Left kidney (tissue), 2 donors: Measurements from ENCODE around the gene AP1S1. TPM values are rescaled to one million over a fixed set of nuclear protein-coding genes. Genes with fewer than 3 reads are reported as not detected.
A peak's percentile ranks its signal among the peaks of the same experiment; 100 is the strongest.

Experiments
- DNase-seq: peaks from one replicate; pipeline ENCODE4 v3.0.0-alpha.2; 2013
- polyA plus RNA-seq: library from polyadenylated mRNA; unstranded; fragments of 120-200 nt; gene quantifications from one replicate; pipeline ENCODE4 v1.2.1, GENCODE V29; 2013; ENCODE audit not compliant: insufficient read length

The AP1S1 gene
- polyA plus RNA-seq, 1 donor = 66.7 TPM

GRCh38 chr7:101156277-101156676 lies 2.0 kb downstream of the AP1S1 start:
- DNase-seq = no peak

DNA sequence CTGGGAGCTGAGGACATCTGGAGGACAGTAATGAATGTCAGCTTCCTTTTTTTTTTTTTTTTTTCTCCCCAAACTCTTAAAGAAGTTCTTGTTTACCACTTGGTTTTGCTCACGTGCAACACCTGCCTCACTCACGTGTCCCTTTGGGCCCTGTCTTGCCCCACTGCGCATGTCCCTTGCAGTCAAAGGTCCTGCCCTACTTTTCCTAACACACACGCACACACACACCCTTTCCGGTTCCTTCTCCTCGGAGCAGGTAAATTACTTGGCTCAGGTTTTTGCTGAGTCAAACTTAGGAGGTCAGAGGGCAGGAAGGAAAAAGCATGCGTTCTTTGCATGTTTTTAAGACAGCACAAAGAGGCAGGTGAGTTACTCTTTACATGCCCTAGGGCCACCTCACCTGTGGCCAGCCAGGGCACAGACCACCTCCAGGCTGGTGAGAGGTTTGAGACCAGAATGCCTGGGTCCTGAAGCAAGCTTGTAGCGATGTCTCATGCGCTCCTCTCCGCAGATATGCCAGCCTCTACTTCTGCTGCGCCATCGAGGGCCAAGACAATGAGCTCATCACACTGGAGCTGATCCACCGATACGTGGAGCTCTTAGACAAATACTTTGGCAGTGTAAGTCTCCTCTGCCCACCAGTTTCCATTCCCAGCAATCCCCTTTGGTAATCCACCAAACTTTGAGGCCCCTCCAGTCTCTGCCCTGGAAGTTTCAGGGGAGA lies 2.8 kb downstream of the AP1S1 start:
- no peak for DNase-seq

- DNase-seq = no peak
Observed at GRCh38 chr7:101159696-101160674, 5.7 kb downstream of the AP1S1 start.

GRCh38 chr7:101160910-101161309 lies 6.6 kb downstream of the AP1S1 start:
- DNase-seq = no peak

DNA sequence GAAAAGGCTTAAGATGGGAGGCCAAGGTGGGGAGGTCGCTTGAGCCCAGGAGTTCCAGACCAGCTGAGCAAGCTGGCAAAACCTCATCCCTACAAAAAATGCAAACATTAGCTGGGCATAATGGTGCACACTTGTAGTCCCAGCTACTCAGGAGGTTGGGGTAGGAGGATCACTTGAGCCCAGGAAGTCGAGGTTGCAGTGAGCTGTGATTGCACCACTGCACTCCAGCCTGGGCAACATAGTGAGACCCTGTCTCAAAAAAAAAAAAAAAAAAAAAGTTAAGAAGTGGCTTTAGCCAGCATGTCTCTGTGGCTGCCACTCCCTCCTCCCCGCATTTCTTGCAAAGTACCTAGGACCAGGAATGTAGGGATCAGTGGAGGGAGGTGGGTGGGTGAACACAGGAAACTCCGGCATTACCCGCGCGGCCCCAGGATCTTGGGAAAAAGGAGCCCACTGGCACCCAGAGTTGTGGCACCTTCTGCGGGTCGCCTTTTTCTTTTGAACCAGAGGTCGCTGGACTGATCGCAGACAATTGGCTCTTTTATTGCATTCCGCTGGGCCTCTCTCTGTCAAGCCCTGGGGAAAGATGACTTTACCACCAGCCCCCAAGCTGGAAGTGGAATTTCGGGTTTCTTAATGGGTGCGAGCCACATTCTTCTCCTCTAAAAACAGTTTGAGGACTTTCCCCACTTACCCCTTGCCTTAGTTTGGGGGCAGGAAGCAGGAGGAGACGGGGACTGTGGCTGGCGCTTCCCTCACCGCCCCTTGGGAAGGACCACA lies 7.6 kb downstream of the AP1S1 start:
- DNase-seq = no peak

- no peak for DNase-seq
Observed at GRCh38 chr7:101162551-101163278, 8.4 kb downstream of the AP1S1 start.

DNA sequence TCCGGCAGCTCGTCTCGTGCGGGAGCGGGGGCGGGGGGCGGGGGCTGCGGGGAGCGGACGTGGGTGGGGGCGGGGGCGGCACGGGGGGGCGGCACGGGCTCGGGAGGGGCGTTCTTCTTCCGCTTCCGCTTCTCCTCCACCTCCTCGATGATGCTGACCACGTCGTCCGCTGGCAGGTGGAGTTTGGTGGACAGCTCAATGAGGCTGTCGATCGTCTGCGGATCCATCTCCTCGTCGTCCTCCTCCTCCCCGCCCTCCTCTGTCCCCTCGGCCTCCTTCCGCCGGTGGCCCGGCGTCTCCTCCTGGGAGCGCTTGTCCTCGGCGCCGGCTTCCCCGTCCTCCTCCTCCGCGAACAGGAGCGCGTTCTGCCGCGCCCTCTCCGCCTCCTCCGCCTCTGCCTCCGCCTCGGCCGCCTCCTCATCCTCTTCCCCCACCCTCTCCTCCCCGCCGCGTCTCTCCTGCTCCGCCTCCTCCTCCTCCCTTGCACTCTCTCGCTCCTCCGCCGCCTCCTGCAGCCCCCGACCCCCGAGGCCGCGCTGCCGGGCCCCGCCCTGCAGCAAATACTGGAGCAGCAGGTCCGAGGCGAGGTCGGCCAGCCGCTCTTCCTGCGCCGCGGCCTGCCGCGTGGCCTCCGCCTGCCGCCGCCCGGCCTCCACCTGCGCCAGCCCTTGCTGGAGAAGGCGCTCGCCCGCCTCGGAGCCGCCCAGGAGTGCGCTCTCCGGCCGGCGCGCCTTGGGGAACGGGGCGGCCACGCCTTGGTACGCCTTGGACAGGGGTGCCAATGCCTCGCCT lies 9.2 kb downstream of the AP1S1 start:
- no peak for DNase-seq

GRCh38 chr7:101164071-101164840 lies 10.0 kb downstream of the AP1S1 start:
- no peak for DNase-seq

GRCh38 chr7:101165075-101165957 lies 11.0 kb downstream of the AP1S1 start, which contains the start of gene VGF:
Gene VGF, minus strand, starts transcription at chr7:101165569. Its CDS starts 726 bp downstream, at chr7:101164843.
- peak; percentile 89 for DNase-seq

GRCh38 chr7:101165958-101166647 lies 11.8 kb downstream of the AP1S1 start:
- no peak for DNase-seq

- DNase-seq = no peak
Observed at GRCh38 chr7:101166648-101166908, 12.3 kb downstream of the AP1S1 start.

DNA sequence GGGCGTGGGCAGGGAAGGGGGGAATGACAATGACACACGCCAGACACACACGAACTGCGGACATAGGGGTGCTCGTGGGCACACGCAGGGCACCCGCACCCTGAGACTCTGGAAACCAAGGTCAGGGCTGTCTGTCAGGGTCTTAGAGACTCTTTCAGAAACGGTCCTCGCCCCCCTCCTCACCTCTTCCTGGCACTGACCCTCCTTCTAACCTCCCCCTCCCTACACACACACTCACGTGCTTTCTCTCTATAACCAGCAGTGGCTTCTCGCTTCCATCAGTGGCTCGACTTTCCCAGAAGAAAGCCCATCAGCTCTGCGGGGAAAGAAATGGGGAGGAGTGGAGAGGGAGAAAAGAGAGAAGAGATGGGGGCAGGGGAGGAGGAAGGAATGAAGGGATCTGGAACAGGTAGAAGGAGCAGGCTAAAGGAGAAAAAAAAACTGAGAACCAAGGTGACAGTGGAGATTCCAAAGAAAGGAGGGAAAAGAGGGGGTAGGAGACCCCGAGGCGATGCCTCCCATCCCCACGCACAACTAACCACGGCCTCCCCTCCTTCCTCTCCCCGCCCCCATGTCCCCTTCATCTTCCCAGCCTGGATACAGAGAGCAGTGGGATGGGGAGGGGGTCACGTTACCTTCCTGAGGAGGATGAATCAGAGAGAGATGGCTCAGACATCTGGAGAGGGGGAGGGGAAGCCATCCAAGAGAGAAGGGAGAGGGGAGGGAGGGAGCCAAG lies 12.8 kb downstream of the AP1S1 start:
- no peak for DNase-seq

DNA sequence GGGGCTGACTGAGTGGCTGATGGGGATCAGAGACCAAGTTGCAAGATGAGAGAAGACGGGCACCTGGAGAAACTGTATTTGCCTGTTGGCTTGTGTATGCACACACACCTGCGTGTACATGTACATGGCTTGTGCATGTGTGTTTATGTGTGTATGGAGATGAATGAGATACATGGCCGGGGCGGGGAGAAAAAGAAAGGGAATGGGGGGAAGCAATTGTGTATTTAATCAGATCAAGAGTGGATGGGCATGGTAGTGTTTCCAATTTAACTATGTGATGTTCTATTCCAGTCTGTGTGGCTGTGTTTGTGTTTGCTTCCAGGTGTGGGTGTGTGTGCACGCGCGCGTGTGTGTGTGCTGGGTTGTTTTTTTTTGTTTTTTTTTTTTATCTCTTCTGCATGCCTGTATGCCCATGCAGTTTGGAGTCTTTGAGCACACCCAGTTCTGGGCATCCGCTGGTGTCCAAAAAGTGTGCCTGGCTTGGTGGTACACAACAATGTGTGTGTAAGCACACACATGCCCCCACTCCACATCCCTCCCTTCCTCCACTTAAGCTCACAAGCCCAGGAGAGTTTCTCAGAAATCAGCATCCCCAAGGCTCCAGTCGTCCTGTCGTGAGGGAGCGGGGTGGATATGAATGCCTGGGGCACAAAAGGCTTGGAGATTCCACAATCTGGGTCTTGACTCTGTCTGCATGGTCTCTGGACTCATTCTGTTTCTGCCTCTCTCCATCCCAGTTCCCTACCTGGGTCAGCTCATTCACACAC lies 13.6 kb downstream of the AP1S1 start:
- no peak for DNase-seq

GRCh38 chr7:101168412-101169049 lies 14.3 kb downstream of the AP1S1 start:
- DNase-seq = no peak

- no peak for DNase-seq
Observed at GRCh38 chr7:101169110-101169837, 15.0 kb downstream of the AP1S1 start.
